Common myeloid progenitor, CD34-positive (primary cell): ENCODE measurements around the gene MAT1A.
"Not testable (repeated sequence)": the region's sequence is repeated elsewhere in the genome, so short reads cannot be mapped to it uniquely, and the experiment has no call there.

Experiments
- CTCF ChIA-PET: fragments of 350-600 bp; sonication (Branson Sonifier 250); formaldehyde crosslinking; loops from one replicate; lab custom pipeline; 2021; ENCODE audit warnings: antibody characterized with exemption; lab: Charles Lee
- POLR2A ChIA-PET: fragments of 350-600 bp; sonication (Branson Sonifier 250); formaldehyde crosslinking; loops from one replicate; lab custom pipeline; 2021; ENCODE audit warnings: antibody characterized with exemption; lab: Charles Lee
- DNase-seq, 3 donors: peaks; one replicate each; pipeline versions ENCODE4 v3.0.0 to v3.0.0-alpha.2; 2013
- H3K27ac ChIP-seq, 2 experiments: 1 replicate in 1 of 2; 2 replicates in 1 of 2; pipeline ENCODE4 v1.7.0; 2013; ENCODE audit warnings: inconsistent platforms in 2 of 2, low read length in 2 of 2, mild to moderate bottlenecking in 2 of 2, low read depth in 1 of 2, moderate library complexity in 1 of 2; ENCODE audit not compliant: severe bottlenecking in 2 of 2, insufficient read depth in 1 of 2, poor library complexity in 1 of 2
- H3K27me3 ChIP-seq, 5 experiments: replicated peaks in 2 of 5; 1 replicate in 3 of 5; 2 replicates in 2 of 5; pipeline versions ENCODE4 v1.6.1 to v1.7.0; 2013; ENCODE audit warnings: low read length in 4 of 5, mild to moderate bottlenecking in 2 of 5, moderate library complexity in 2 of 5, inconsistent platforms in 1 of 5; ENCODE audit not compliant: insufficient read depth in 5 of 5, control insufficient read depth in 4 of 5
- H3K36me3 ChIP-seq, 4 experiments: 1 replicate in 2 of 4; 2 replicates in 2 of 4; pipeline versions ENCODE4 v1.6.1 to v1.7.0; 2013; ENCODE audit warnings: low read length in 3 of 4, control low read depth in 1 of 4, mild to moderate bottlenecking in 1 of 4; ENCODE audit not compliant: control insufficient read depth in 4 of 4, insufficient read depth in 4 of 4
- H3K4me1 ChIP-seq, 4 experiments: 1 replicate in 3 of 4; 2 replicates in 1 of 4; pipeline versions ENCODE4 v1.6.1 to v1.7.1; 2013; ENCODE audit warnings: low read length in 3 of 4, mild to moderate bottlenecking in 3 of 4, control low read depth in 1 of 4, inconsistent platforms in 1 of 4, moderate library complexity in 1 of 4; ENCODE audit not compliant: control insufficient read depth in 4 of 4, insufficient read depth in 4 of 4; ENCODE audit errors: control extremely low read depth in 1 of 4
- H3K4me3 ChIP-seq, 7 experiments: 1 replicate in 4 of 7; 2 replicates in 3 of 7; pipeline versions ENCODE4 v1.5.1 to v1.7.0; 2013; ENCODE audit warnings: mild to moderate bottlenecking in 7 of 7, low read length in 6 of 7, moderate library complexity in 6 of 7, inconsistent platforms in 2 of 7, low read depth in 2 of 7, control low read depth in 1 of 7; ENCODE audit not compliant: insufficient read depth in 4 of 7, control insufficient read depth in 1 of 7; ENCODE audit errors: extremely low read depth in 1 of 7
- H3K9me3 ChIP-seq, 5 experiments: 1 replicate in 4 of 5; 2 replicates in 1 of 5; pipeline versions ENCODE4 v1.6.1 to v1.7.1; 2013; ENCODE audit warnings: low read length in 4 of 5, mild to moderate bottlenecking in 2 of 5, inconsistent platforms in 1 of 5, low read depth in 1 of 5, moderate library complexity in 1 of 5; ENCODE audit not compliant: control insufficient read depth in 4 of 5, insufficient read depth in 2 of 5; ENCODE audit errors: control extremely low read depth in 1 of 5
- WGBS: methylation state at CpG from one replicate; pipeline ENCODE4 v1.1.5; 2013; ENCODE audit not compliant: insufficient coverage; 5-methylcytosine and 5-hydroxymethylcytosine counted together

The MAT1A gene

DNA sequence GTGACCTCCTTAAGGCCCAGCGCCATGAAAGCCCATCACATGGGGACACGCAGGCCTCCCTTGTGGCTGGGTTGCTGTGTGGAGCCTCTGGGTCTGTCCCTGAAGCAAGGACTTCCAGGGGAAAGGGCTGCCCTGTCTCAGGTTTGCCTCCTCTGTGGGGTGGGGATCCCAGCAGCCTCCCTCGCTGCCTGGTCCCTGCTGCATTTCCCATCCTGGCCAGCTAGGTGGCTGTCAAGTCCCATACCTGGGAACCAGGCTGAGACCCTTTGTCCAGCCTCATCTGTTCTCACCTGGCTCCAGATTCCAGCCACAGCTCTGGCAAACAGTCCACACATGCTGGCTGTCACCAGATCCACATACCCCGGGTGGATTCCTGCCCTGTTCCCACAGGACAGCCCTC, 32.7 kb downstream of the MAT1A start:
- H3K36me3 ChIP-seq, H3K27ac ChIP-seq, H3K27me3 ChIP-seq, H3K4me1 ChIP-seq, H3K9me3 ChIP-seq, CTCF ChIA-PET, POLR2A ChIA-PET, DNase-seq, H3K4me3 ChIP-seq: not testable (repeated sequence)
- WGBS, result 71% methylated on average over 3 of the region's 4 CpGs

GRCh38 chr10:80254726-80255125, 34.7 kb downstream of the MAT1A start:
- no CpG with 5 or more reads among the region's 2 CpGs for WGBS

GRCh38 chr10:80253963-80254271, 35.5 kb downstream of the MAT1A start:
- POLR2A ChIA-PET, H3K36me3 ChIP-seq, H3K27ac ChIP-seq, CTCF ChIA-PET, DNase-seq, H3K9me3 ChIP-seq, H3K4me1 ChIP-seq, H3K4me3 ChIP-seq, H3K27me3 ChIP-seq: not testable (repeated sequence)
- WGBS, result 78% methylated on average over 1 of the region's 1 CpG

More at GRCh38 chr10:80254726-80255125, 34.7 kb downstream of the MAT1A start:
- H3K36me3 ChIP-seq, POLR2A ChIA-PET, DNase-seq, H3K9me3 ChIP-seq, H3K27ac ChIP-seq, CTCF ChIA-PET, H3K4me3 ChIP-seq, H3K27me3 ChIP-seq, H3K4me1 ChIP-seq: not testable (repeated sequence)

GRCh38 chr10:80253266-80253962, 36.0 kb downstream of the MAT1A start:
- 79% methylated on average over 3 of the region's 5 CpGs for WGBS

DNA sequence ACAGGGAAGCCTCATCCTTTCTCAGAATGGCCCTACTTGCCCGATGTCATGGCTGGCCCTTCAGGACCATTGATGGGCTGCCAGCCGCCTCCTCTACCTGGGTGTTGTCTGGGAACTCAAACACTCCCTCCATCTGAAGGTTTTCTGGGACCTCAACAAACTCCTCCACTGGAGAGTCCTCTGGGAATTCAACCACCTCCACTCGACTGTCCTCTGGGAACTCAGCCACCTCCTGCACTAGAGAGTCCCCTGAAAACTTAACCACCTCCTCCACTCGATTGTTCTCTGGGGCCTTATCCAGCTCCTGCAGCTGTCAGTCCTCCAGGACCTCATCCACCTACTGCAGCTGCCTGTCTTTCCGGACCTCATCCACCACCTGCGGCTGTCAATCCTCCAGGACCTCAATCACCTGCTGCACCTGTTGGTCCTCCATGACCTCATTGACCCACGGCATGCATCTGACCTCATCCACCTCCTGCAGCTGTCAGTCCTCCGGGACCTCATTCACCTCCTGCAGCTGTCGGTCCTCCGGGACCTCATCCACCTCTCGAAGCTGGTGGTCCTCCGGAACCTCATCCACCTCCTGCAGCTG, 37.1 kb downstream of the MAT1A start:
- 94% methylated on average over 11 of the region's 12 CpGs for WGBS
- no peak overlapping the region for H3K27ac ChIP-seq
- POLR2A ChIA-PET, result no interaction called here
- H3K4me1 ChIP-seq, result no peaks in the 10 kb centered on the region
- no peak for DNase-seq
- H3K9me3 ChIP-seq, result no peaks in the 10 kb centered on the region
- H3K36me3 ChIP-seq, result no peaks in the 10 kb centered on the region
- H3K4me3 ChIP-seq, result no peak overlapping the region
- CTCF ChIA-PET, result interaction anchor here (1.0 to 1.8 kb wide), 2 partner anchors 108 to 193 kb away, joined by 3 to 6 read pairs; no protein-coding TSS in a partner anchor
- peaks cover 0 to 7% (median 4%) of the 10 kb centered on the region in 5 experiments for H3K27me3 ChIP-seq

More at GRCh38 chr10:80253266-80253962, 36.0 kb downstream of the MAT1A start:
- Histone ChIP-seq H3K36me3 (no peaks in the 10 kb centered on the region), H3K4me1 (no peaks in the 10 kb centered on the region), H3K27me3 (peaks cover 0 to 7% (median 4%) of the 10 kb centered on the region in 5 experiments), H3K27ac (no peak overlapping the region), H3K9me3 (no peaks in the 10 kb centered on the region), H3K4me3 (no peak overlapping the region)
- ChIA-PET POLR2A (no interaction called here), CTCF (no interaction called here)
- DNase-seq, result no peak

DNA sequence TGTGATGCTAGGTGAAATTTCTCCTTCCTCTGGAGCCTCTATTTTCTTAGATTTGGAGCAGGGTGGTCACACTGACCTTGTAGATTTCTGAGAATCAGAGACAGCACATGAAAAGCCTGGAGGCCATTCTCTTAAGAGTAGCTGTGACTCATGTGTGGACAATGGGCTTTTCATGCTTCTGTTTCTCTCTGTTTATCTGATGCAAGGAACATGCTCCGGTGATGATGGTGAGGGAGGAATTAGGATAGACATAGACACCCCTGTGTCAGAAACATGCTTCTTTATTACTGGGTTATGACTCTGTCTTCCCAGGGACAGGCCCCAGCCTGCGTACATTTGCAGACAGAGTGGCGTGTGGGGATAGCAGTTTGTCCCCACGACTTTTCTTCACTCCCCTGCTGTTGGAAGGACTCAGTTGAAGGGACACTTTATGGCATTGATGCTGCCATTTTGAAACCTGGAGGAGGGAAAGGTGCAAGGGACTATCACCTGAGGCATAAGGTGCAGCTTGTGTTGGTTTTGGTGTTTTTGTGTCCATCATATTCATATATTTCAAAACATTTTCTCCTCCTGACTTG, 37.7 kb downstream of the MAT1A start:
- POLR2A ChIA-PET, result not testable (repeated sequence)
- CTCF ChIA-PET, result interaction anchor here (1.0 to 1.8 kb wide), 2 partner anchors 107 to 192 kb away, joined by 3 to 6 read pairs; no protein-coding TSS in a partner anchor
- WGBS, result 100% methylated on average over 1 of the region's 4 CpGs

GRCh38 chr10:80250399-80250798, 39.1 kb downstream of the MAT1A start:
- H3K4me1 ChIP-seq, DNase-seq, H3K9me3 ChIP-seq, CTCF ChIA-PET, H3K4me3 ChIP-seq, H3K27ac ChIP-seq, POLR2A ChIA-PET, H3K27me3 ChIP-seq, H3K36me3 ChIP-seq: not testable (repeated sequence)
- WGBS, result no CpG with 5 or more reads among the region's 1 CpG

More for the DNA sequence above, 37.7 kb downstream of the MAT1A start:
- H3K4me1 ChIP-seq, H3K4me3 ChIP-seq, DNase-seq, H3K36me3 ChIP-seq, H3K9me3 ChIP-seq, H3K27ac ChIP-seq, H3K27me3 ChIP-seq: not testable (repeated sequence)
